IPS-18c (cell line): Measurements from ENCODE around the gene PRPH.
A peak's percentile ranks its signal among the peaks of the same experiment; 100 is the strongest.
"Not testable (repeated sequence)": the region's sequence is repeated elsewhere in the genome, so short reads cannot be mapped to it uniquely, and the experiment has no call there.

Source experiments
- H3K4me3 ChIP-seq: 2 replicates; pipeline ENCODE4 v1.7.0; 2013; ENCODE audit warnings: low read depth, mild to moderate bottlenecking, low read length, moderate library complexity; ENCODE audit not compliant: insufficient read depth
- H3K9me3 ChIP-seq: one replicate; pipeline ENCODE4 v1.6.1; 2013; ENCODE audit warnings: mild to moderate bottlenecking, low read length, moderate library complexity; ENCODE audit not compliant: control insufficient read depth, insufficient read depth

The PRPH gene

GRCh38 chr12:49294086-49294803, 702 bp upstream of the PRPH start:
- H3K9me3 ChIP-seq = peaks cover 2% of the 10 kb centered on the region
- no peak overlapping the region for H3K4me3 ChIP-seq

- peaks cover 2% of the 10 kb centered on the region for H3K9me3 ChIP-seq
- H3K4me3 ChIP-seq = no peak overlapping the region; the same call in 1 of the 2 replicates
Observed at GRCh38 chr12:49294804-49295081, 204 bp upstream of the PRPH start.

DNA sequence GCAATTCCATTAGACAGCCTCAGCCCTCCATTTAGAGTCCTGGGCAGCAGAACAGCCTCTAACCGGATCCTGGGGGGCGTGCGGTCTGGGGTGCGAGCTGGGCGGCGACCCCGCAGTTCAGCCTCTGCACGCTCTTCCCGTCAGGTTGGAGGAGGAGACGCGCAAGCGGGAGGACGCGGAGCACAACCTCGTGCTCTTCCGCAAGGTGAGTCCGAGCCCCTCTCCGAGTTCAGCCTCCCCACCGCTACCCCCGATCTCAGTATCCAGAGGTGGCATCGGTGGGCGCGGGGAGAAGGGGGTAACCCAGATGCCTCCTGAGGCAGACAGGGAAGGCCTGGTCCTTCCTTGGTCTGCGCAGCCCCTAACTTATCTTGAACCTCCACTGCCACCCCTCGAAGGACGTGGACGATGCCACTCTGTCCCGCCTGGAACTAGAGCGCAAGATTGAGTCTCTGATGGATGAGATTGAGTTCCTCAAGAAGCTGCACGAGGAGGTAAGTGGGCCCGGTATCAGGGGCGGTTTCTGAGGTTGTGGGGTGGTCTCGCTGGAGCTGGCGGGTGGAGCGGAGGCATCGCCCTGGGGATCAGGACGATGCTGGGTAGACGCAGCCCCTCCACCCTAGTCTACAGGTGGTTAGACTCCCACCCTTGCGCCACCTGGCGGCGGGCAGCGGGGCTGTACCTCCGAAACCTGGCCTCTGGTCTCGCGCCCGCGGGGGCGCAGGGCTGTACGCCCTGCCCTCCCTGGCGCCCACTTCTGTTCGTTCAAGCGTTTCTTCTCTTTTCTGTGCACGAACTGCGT, 1.3 kb downstream of the PRPH start:
- H3K9me3 ChIP-seq = peaks cover 2% of the 10 kb centered on the region
- peak overlapping the region; percentile 59; the same call in 1 of the 2 replicates for H3K4me3 ChIP-seq

DNA sequence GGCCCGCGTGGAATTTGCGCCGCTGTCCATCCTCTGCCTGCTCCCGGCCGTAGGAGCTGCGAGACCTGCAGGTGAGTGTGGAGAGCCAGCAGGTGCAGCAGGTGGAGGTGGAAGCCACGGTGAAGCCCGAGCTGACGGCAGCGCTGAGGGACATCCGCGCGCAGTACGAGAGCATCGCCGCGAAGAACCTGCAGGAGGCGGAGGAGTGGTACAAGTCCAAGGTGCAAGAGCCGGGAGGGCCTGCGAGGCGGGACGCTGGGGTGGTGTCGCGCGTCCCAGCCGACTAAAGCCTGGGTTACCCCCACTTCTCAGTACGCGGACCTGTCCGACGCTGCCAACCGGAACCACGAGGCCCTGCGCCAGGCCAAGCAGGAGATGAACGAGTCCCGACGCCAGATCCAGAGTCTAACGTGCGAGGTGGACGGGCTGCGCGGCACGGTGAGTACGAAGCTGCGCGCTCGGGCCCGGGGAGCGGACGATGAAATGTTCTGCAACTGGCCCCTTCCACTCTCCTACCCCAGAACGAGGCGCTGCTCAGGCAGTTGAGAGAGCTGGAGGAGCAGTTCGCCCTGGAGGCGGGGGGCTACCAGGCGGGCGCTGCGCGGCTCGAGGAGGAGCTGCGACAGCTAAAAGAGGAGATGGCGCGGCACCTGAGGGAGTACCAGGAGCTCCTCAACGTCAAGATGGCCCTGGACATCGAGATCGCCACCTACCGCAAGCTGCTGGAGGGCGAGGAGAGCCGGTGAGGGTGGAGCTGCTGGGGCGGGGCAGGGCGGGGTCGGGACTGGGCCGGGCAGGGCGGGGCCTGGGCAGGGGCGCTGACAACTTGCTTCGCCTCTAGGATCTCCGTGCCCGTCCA, 2.1 kb downstream of the PRPH start:
- Histone ChIP-seq H3K4me3 (peak overlapping the region; percentile 59), H3K9me3 (peaks cover 2% of the 10 kb centered on the region)

DNA sequence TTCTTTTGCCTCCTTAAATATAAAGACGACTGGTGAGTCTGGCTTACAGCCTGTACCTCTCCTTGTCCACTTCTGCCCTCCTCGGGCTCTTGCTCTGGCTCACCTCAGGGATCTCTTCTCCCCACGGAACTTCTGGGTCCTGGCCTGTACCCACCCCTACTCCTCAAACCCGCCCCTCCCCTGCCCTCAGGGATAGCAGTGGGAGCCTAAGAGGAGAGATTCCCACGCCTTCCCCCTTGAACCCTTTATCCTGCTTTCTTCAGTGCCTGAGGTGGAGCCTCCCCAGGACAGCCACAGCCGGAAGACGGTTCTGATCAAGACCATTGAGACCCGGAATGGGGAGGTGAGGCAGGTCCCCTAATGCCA, 2.7 kb downstream of the PRPH start:
- no peak overlapping the region for H3K4me3 ChIP-seq
- H3K9me3 ChIP-seq = peaks cover 2% of the 10 kb centered on the region

DNA sequence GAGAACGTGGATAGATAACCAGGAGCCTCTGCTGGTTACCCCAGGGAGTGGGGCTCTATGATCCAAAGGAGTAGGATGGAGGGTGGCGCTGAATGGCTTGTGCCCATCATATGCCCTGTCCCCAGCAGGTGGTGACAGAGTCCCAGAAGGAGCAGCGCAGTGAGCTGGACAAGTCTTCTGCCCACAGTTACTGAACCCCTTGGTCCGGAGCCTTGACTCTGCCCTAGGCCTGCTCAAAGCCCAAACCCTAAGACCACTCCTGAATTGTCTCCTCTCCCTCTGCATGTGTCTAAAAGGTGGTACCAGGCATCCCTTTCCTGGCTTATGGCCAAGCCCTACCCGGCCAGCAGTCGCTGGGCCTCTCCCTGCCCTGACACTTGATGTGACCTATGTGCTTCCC, 3.2 kb downstream of the PRPH start:
- Histone ChIP-seq H3K9me3 (peaks cover 2% of the 10 kb centered on the region), H3K4me3 (no peak overlapping the region)

DNA sequence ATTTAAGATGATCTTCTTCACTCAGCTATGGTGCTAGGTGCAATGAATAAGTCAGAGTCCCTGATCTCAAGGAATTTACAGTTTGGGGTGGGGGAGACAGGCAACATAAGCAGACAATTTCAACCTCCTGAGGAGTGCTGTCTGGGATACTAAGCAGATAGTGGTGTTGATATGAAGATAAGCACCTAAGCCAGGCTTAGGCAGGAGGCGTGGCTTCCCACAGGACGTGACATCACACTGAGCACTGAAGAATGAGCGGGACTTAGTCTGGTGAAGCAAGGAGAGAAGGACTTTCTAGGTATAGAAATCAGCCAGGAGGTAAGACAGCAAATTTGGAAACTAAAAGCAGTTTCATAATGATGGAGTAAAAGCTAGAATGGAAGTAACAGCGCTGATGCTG, 6.8 kb downstream of the PRPH start:
- H3K9me3 ChIP-seq = no peaks in the 10 kb centered on the region
- H3K4me3 ChIP-seq = no peak overlapping the region

- Histone ChIP-seq H3K9me3 (no peaks in the 10 kb centered on the region), H3K4me3 (no peak overlapping the region)
Observed at GRCh38 chr12:49304161-49304560, 9.2 kb downstream of the PRPH start.

DNA sequence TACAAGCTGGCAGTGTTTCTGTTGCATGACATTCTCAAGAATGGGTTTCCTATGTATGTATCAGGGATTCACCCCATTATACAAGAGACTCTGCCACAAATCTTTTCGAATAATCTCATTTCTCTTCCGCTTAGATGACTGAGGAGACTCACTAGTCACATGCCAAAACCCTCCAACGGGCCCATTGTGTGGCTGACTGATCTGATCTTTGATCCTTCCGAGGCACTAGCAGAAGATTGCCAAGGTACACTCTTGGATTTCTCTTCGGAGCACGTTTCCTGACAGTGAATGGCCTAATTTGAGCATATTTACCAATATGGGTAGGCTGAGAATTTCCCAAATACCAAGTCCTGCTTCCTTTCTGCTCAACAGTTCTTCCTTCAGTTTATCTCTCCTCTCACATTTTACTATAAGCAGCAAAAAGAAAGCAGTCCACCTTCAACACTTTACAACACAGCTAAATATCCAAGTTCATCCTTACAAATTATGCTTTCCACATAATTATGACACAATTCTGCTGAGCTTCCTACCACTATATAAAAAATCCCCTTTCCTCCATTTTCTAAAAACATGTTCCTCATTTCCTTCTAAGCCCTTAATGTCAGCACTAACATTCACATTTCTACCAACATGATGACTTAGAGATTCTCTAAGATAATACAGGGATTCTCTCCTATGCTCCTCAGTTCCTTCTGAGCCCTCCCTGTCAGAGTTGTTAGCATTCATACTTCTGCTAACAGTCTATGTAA, 11.0 kb downstream of the PRPH start:
- no peak overlapping the region for H3K4me3 ChIP-seq
- no peaks in the 10 kb centered on the region for H3K9me3 ChIP-seq

GRCh38 chr12:49309386-49309785, 14.4 kb downstream of the PRPH start:
- Histone ChIP-seq H3K9me3 (no peaks in the 10 kb centered on the region), H3K4me3 (no peak overlapping the region)

DNA sequence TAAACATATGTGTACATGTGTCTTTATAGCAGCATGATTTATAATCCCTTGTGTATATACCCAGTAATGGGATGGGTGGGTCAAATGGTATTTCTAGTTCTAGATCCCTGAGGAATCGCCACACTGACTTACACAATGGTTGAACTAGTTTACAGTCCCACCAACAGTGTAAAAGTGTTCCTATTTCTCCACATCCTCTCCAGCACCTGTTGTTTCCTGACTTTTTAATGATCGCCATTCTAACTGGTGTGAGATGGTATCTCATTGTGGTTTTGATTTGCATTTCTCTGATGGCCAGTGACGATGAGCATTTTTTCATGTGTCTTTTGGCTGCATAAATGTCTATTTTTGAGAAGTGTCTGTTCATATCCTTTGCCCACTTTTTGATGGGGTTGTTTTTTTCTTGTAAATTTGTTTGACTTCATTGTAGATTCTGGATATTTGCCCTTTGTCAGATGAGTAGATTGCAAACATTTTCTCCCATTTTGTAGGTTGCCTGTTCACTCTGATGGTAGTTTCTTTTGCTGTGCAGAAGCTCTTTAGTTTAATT, 15.6 kb downstream of the PRPH start:
- not testable (repeated sequence) for H3K4me3 ChIP-seq, H3K9me3 ChIP-seq

DNA sequence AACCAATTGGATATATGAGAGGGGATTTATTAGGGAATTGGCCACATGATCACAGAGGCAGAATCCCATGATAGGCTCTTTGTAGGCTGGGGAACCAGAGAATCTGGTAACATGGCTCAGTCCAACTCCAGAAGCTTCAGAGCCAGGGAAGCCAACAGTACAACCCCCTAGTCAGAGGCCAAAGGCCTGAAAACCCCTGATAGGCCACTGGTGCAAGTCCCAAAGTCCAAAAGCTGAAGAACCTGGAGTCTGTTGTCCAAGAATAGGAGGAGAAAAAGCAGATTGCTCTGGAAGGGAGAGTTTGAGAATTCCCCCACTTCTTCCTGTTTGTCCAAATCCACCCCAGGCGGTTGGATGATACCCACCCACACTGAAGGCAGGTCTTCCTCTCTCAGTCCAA, 19.9 kb downstream of the PRPH start:
- no peak overlapping the region for H3K4me3 ChIP-seq

GRCh38 chr12:49317118-49317517, 22.2 kb downstream of the PRPH start:
- not testable (repeated sequence) for H3K4me3 ChIP-seq, H3K9me3 ChIP-seq

More for the DNA sequence above, 19.9 kb downstream of the PRPH start:
- no peaks in the 10 kb centered on the region for H3K9me3 ChIP-seq

GRCh38 chr12:49320411-49321103, 25.6 kb downstream of the PRPH start:
- H3K9me3 ChIP-seq, H3K4me3 ChIP-seq: not testable (repeated sequence)

DNA sequence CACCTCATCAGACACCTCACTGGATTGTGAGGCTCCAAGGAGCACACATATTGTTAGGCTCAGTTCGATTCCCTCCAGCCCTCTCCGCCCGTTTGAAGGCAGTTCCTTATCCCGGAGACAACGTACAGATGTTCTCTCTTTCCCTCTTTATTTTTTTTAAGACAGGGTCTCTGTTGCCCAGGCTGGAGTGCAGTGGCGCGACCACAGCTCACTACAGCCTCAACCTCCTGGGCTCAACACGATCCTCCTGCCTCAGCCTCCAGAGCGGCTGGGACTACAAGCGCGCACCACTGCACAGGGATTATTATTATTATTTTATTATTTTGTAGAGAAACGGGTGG, 27.4 kb downstream of the PRPH start:
- H3K4me3 ChIP-seq = peak overlapping the region; percentile 95

DNA sequence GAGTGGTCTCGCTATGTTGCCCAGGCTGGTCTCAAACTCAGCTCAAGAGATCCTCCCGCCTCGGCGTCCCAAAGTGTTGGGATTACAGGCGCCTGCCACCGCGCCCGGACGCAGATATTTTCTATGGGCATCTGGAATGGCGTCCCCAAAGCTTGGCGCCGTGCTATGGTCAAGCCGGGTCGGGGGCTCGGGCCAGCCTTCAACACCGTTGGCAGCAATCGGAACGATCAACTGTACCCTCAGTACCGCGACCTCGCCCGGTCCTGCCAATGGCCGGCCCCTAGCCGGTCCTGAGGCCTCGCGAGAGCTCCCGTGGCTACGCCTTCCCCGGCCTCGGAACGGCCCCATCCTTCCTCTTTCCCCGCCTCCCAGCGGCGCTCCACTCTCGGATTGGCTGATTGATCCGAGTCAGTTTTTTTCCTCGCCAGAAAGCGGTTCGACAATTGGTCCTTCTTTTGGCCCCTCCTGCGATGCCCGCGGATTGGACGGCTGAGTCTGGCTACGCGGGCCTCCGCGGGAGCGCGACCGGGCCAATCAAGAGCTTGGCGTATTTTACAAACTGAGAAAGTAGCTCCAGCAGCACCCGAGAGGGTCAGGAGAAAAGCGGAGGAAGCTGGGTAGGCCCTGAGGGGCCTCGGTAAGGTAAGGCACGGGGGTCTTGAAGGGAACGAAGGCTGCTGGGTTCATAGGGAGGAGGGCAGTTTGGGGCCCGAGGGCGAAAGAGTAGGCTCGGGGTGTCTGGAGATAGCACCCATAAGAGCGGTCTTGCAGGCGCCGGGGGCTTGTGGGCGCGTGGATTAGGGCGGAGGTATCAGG, 28.0 kb downstream of the PRPH start, which contains the start of gene TROAP:
TROAP (plus strand) TSS at position 548 of the 816 bp plus-strand sequence. CDS start 354 bp downstream, outside the sequence.
- Histone ChIP-seq H3K9me3 (no peaks in the 10 kb centered on the region), H3K4me3 (peak within 1 kb of the TSS; percentile 95)

More for the DNA sequence above, 27.4 kb downstream of the PRPH start:
- no peaks in the 10 kb centered on the region for H3K9me3 ChIP-seq
